GM21447 (cell line): ENCODE measurements around the gene FEM1B.

Experiments
- ATAC-seq: cut with Tn5 transposase; IDR thresholded peaks from one replicate; pipeline ENCODE4 v1.9.1; 2021; ENCODE audit not compliant: unreplicated experiment

FEM1B gene

GRCh38 chr15:68344600-68344999 is 67.1 kb downstream of the FEM1B start:
- no peak for ATAC-seq
